NCI-H1048 (cell line): Measurements from ENCODE around the gene CHCHD3.

Experiments used
- DNase-seq: peaks from one replicate; lab custom pipeline; 2025; lab: John Stamatoyannopoulos, UW

The CHCHD3 gene

DNA sequence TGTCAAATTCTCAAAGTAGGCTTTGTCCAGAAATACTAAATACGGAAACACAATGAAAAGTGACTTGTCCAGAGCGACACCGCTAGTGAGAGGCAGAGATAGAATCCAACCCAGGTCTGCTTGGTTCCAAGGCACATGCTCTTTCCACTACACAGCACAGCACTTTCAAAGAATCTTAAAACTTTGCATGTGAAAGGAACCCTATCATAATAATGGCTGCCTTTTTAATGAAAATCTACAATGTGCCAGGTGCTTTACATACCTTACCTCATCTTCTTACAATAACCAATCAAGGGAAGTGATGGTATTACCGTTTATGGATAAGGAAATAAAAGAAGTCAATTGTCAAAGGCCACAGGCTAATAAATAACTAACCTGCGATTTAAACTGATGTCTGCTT, 2.6 kb downstream of the CHCHD3 start:
- no peak for DNase-seq

DNA sequence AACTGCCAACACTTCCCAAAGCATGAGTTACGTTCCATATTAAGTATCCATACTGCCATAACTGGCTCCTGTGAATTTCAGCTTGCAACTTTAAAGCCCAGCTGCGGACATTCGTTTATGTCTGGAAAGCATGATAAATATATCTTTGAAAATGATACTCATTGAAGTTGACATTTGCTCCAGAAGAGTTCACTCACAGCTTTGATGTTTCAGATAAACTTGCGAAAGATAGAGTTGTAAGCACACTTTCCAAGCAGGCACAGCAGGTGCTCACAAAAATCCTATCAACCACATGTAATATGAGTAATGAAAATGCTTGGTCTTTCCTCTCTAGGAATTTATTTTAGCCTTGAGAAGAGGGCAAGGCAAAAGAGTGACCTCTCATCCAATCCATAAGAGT, 4.5 kb downstream of the CHCHD3 start:
- no peak for DNase-seq

DNA sequence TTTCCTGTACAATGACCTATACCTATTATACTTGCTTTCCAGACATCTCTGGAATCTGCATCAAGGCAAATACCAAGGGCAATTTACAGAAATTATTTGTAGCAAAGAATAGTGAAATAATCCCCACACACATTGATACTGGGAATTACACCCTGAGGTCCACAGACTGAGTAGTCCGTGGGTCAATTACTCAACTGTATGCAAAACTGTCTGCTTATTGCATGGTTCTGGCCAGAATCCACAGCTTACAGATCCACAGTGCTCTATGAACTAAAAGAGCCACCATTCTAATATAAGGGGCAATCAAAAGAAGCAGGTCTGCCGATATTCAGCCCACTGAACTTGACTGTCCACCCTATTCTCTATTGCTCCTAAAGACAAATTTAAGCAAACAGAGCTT, 5.7 kb downstream of the CHCHD3 start:
- DNase-seq: no peak

DNA sequence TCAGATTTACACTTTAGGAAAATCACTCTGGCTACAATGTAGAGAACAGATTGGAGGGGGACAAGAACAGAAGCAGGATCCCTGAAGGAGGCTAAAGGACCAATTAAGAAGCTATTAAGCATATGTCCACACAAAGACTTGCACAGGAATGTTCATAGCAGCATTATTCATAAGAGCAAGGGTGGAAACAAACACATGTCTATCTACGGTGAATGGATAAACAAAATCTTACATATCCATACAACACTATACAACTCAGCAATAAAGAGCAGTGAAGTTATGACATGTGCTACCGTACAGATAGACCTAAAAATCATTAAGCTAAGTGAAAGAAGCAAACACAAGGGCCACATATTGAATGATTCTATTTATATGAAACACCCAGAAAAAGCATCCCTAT, 10.4 kb downstream of the CHCHD3 start:
- no peak for DNase-seq

DNA sequence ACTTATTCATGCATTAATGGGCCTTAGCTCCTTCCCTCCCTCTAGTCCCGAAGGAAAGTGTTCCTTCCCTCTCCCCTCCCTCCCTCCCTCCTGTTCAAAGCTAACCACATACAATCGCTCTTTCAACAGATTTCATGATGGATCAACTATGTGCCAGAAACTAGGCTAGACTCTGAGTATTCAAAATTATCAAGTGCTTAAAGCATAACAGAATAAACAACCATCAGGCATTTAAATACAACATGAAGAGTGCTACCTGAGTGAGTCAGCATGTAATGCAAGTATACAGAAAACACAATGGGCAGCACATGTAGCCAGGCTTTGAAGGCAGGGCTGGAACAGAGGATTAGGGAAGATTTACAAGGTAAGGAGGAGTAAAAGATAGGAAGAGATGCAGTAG, 11.3 kb downstream of the CHCHD3 start:
- no peak for DNase-seq

DNA sequence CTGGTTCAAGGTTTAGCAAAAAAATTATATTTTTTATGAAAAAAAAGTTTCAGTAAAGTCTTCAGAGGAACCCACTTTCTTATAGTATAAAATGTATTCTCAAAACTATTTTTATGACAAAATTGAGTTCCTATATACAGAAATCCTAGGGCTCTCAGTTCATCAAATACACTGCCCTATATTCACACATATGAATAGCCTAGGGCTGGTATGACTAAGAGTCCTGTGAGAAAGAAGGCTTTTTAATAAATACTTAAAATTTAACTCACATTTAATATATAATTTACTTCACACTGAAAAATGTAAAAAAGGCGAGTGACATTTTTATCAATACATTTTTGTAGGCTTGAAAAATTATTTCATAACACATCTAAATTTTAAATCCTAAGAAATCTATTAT, 16.6 kb downstream of the CHCHD3 start:
- DNase-seq: no peak

DNA sequence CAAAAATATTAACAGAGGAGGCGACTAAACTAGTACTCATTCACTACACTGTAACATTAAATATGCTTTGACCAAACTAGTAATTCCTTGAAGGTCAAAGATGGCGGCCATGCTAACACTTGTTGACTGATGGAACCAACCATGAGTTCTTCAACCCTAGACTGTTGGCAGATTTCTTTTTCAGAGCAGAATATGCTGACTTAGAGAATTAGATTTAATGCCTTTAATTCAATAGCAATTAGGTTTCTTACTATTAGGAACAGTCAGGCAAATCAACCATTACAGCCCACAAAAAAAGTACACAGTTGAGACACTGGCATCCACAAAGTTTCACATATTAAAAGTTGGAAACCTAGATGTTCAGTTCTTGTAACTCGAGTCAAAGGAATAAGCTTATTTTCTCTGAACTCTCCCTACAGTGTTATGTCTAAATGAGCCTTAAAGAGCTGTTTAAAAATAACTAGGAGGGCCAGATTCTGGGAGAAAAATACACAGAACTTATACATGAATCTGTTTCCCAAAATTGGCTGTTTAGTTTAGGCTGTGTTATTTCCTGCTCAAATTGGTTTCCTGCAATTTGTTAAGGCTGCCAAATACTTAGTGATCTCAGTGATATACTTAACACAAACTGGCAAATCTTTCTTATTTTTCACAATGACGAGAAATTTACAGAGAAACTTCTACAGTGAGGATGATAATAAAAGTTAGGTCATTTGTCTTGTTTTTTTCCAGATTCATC, 17.6 kb downstream of the CHCHD3 start:
- no peak for DNase-seq

DNA sequence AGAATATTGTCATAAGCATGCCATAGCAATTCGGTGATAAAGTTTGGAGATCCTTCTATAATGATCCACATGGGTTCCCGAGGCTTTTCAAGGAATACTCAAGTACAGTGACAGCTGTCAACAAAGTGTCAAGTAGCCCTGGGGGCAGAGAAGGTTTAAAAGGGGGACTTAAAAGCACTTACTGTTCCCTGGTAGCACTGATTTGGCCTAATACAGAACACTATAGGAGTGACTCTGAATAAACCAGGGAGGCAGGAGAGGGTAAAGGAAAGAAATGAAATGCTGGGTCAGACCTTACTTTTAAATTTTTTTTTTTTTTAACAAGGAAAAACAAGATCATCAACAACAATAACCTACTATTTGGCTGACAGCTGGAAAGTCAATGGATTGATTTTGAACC, 20.1 kb downstream of the CHCHD3 start:
- DNase-seq: no peak

DNA sequence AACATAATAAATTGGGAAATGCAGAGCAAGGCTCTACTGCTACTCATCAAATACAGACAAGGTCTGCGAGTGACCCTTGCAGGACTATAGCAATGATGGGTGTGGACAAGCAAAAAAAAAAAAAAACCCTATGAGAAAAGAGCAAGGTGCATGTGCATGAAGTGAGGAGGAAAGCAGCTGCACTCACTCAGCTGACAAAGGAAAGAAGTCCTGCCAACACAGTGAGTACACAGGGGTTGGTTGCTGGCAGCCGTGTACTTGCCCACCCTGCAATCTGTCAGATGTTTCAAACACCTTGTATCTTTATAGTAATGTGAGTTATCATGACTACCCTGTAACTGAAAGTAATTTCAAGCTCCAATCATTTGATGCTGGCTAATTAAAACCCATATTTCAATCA, 20.5 kb downstream of the CHCHD3 start:
- no peak for DNase-seq

DNA sequence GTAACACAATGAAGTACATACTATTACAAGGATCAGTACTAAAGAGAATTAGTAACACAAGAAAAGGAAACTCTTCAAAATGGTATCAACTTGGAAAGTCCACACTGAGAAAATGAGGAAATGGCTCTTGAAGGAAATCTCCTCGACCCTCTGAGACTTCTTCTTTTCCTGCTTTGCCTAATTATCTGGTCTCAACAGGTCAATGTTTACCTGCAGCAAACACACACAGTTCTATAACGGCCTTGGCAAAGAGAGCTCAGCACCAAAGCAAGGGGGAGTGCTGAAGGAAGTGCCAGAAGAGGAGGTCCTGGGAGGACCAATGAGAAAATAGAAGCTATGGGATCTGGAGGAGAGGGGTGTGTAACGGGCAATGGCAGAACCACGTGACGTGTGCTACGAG, 21.9 kb downstream of the CHCHD3 start:
- no peak for DNase-seq

DNA sequence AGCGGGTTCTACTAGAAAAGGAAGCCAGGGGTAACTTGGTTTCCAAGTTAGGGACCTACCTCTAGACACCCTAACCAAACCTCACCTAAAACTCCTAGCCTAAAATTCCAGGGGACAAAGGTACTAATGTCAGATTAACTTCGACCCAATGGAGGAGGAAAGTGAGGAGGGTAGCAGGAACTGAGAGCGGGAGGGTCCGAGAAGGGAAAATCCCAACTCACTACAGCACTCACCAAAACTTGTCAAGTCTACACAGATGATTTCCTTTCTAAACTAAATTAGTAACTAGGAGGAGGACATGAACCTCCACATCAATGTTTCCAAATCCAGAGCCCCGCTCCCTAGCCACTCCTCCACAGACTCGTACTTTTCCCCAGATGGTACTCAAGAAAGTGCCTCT, 22.6 kb downstream of the CHCHD3 start:
- DNase-seq: no peak

DNA sequence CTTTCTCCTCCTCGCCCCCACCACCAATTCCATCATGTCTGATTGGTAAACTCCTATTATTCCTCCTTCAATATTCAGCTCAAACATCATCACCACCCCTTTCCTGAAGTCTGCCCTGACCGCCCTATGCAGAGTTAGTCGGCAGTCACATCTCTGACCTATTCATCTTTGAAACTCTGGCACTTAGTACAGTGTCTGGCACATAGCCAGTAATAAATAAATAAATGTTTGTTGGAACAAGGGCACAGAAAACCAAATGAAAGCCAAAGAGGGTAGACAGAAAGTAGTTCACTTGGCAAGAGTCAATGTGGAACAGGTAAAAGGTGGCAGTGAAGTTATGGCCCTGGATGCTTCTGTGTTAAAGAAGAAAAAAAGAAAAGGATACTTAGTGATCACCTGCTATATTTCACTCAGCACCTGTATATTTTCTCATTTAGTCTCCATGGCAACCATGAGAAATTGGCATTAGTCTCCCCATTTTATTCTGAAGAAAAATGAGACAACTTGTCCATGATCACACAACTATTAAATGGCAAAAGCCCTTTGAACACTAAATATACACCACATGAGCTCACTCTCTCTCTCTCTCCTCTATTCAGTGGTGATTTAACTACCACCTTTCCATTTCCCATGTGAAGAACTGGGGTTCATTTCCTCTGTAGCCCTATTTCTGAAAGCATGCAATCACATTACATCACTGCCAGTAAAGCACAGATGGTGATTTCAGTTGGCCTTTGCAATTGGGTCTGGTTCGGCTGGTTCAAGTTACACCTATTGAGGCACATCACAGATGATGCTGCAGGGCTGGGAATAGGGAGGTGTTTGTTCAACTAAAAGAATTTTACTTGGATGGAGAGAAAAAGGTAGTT, 25.3 kb downstream of the CHCHD3 start:
- DNase-seq: no peak

DNA sequence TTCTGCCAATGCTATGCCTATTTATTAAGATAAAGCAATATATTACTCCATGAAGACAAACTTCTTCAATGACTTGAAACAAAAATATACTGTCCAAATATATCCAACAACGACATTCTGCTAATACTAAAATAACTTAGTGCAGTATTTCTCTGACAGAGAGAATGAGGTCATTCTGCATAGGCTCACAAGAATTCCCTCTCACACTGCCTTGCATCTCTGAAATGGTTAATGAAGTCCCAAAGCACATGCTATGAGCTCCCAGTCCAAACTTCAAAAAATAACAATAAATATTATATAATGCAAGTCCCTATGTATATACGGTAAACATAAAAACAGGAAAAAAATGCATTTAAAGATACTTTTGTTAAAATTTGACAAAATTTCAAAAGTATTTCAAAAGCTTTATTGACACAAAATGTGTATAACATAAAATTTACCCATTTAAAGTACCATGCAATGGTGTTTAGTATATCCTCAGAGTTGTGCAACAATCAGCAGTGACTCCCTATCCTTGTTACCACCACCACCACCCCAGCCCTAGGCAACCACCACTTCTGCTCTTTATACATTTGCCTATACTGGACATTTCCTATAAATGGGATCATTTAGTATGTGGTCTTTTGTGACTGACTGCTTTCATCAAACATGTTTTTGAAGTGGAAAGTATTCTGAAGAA, 27.6 kb downstream of the CHCHD3 start:
- DNase-seq: no peak

DNA sequence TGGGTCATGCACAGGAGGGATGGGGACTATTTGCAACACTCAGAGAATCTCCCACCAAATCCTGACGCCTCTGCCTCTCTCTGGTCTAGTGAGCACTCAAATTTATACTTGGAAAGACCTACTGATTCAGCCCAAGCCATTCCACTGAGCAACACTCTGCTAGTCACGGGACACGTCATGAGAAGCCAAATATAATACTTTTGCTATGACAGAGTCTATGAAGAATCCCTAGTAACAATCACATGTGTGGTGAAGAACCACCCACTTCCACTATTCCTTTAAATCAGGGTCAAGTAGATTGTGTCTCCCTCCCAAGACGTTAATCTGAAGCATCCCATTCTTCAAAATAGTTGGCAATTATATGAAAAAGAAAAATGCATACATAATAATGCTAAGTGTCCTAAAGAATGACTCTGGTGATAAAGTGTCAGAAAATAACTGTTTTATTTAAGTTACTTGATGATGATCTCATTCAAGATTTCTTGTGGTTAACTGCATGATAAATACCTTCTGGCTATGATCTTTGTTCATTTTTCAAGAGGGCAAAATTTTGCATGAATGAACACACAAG, 28.5 kb downstream of the CHCHD3 start:
- no peak for DNase-seq

DNA sequence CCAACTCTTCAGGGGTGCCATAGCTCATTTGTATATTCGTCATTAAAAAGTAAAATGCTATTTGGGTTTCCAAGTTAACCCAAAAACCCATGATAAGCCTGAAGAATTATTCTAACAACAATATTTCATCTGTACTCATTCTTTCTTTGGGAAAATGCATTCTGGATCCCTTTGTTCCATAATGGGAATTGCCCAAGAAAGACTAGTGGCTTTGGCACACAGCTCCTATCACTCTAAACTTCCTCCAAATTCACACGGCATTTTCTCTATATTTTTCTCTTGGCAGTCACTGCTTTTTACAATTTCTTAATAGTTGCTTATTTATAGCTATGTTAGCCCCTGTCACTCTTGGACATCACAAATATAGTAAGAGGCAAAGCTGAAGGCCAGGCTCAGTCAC, 29.1 kb downstream of the CHCHD3 start:
- DNase-seq: no peak

DNA sequence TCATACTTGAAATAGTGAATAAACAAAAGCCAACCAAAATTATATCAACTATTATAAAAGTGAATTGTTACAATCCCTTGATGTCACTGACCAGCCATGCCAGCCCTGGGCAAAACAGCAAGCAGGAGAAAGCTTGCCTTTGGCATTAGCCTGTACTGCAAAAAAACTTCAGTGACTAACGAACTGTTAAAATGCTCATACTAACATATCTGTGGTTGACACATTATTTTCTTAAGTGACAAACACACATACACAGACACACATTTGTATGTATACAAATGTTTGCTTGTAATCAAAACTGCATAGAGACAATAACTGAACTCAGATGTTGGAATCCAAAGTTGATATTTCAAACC, 29.5 kb downstream of the CHCHD3 start:
- no peak for DNase-seq

DNA sequence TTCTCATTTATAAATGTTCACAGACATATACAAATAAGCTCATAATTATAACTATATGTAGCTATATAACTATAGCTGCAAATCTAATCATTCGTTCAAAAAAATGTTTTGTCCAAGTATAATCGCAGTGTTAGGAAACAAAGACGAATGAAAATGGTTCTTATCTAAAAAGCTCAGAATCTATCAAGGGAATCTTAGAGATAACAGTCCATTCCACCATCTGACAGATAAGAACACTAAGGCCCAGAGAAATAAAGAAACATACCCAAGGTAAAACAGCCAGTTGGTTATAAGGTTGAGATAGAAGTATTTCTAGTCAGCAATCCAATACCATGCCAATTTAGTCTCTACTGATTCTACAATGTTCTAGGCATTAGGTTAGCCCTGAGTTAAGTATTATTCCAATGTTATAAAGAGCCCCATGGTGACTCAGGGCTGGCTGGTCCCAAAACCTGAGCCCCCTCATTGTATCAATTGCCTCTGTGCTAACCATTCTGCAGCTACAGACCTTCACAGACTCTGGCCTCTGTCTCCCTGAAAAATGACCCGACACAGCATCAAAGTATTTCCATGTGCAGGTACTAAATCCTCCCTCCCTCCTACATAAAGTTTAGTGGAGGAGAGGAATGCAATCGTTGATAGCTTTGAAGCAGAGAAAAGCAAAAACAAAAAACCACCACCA, 30.0 kb downstream of the CHCHD3 start:
- DNase-seq: no peak

DNA sequence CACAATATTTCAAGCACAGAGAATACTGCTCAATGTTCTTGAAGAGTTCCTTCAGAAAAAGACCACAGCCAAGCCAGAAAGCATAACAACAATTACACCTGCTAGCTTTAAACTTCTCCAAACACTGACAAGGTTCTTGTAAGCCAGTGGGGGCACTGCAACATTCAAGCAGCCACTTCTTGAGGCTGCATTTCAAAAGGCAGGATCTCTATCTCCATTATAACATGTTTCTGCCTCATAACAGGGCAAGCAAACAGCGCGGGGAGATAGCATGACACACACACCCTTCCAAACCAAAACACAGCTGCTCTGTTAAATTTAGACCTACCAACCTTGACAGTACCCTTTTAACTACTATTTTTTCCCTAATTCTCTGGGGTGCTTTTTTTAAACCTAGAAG, 30.8 kb downstream of the CHCHD3 start:
- no peak for DNase-seq

DNA sequence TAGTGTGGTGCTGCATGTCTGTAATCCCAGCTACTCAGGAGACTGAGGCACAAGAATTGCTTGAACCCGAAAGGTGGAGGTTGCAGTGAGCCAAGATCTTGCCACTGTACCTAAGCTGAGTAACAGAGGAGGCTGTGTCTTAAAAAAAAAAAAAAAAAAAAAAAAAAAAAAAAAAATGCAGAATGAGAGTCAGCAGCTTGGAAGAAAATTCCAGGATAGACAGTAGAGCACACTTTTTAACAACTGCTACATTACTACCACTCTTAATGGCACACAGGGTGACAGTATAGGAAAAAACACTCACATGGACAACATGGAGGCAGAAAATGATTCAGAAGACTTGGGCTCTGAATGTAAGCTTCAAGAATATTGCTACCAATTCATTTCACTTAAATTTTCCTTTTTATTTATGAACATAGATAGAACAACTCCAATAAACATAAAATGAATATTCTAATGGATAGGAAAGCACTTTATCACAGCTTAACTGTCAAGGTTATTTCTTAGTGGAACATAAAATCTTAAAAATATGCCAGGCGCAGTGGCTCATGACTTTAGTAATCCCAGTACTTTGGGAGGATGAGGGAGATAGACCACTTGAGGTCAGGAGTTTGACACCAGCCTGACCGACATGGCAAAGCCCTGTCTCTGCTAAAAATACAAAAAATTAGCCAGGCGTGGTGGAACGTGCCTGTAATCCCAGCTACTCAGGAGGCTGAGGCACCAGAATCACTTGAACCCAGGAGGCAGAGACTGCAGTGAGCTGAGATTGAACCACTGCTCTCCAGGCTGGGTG, 31.5 kb downstream of the CHCHD3 start:
- DNase-seq: no peak

DNA sequence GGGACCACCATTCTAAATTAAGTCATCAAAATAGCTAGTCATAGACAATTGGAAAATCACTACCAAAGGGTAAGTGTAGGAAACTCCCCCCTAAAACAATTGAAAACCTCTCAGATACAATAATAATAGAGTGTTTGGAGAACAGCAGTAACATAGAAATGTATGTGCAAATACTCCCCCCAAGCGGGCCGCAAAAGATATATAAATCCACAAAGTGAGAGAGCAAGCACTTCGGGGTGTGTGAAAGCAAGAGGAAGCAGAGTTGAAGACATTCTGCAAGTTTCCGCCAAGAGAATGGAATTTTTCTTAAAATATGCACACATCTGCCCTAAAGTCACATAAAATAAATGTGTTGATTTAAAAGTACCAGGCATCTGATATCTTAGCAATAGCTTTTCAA, 33.3 kb downstream of the CHCHD3 start:
- no peak for DNase-seq

DNA sequence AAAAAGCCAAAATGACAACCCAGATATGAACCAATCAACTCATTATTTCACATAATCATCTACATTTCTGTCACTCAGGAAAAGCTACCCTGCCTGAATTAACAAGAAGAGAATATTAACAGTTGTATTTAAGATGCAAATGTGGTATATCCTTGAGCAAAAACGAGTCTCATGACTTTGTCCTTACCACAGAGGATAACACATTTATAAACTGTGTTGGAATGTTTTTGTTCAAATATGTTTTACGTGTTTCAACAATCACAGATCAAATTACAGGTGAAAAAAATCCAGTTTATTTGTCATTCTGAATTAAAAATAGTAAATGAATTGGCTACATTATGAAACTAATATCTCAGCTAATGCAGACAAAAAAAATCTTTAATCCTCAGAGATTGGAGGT, 34.6 kb downstream of the CHCHD3 start:
- no peak for DNase-seq
